ENCODE measurements around the gene TMEM273. TPM values are rescaled to one million over a fixed set of nuclear protein-coding genes. Genes with fewer than 3 reads are reported as not detected.

The TMEM273 gene
- total RNA-seq, 1 experiment from 2014 or later: not detected

- ChIA-PET RAD21 (ENCODE audit: low non-redundant PET in 1 of 2, low total read pairs in 2 of 2, uncharacterized antibody in 2 of 2, unreplicated experiment in 2 of 2) (no interaction called here), CTCF (no interaction called here), POLR2A (no interaction called here)
- Histone ChIP-seq H3K27ac (ENCODE audit: low read depth, low read length) (no peak overlapping the region), H3K4me2 (ENCODE audit: low read length) (no peak overlapping the region), H3K9ac (ENCODE audit: low read length) (no peak overlapping the region), H3K4me1 (ENCODE audit: control insufficient read depth in 1 of 2, insufficient read depth in 2 of 2, low read length in 2 of 2) (no peaks in the 10 kb centered on the region), H3K9me3 (ENCODE audit: control insufficient read depth in 1 of 2, insufficient read depth in 1 of 2, low read depth in 1 of 2, low read length in 2 of 2) (no peaks in the 10 kb centered on the region), H3K4me3 (replicated peaks in 1 of 2; ENCODE audit: low read depth in 1 of 2, low read length in 2 of 2) (no peak overlapping the region), H3K27me3 (ENCODE audit: insufficient read depth, low read length) (peaks cover 21% of the 10 kb centered on the region), H2AFZ (ENCODE audit: low read depth, low read length, poor library complexity, severe bottlenecking) (no peak overlapping the region), H3K9me2 (ENCODE audit: insufficient read depth) (no peaks in the 10 kb centered on the region), H3K79me2 (ENCODE audit: insufficient read depth, low read length) (no peaks in the 10 kb centered on the region), H3K36me3 (ENCODE audit: control insufficient read depth in 1 of 2, insufficient read depth in 2 of 2, low read length in 2 of 2) (no peaks in the 10 kb centered on the region), H4K20me1 (ENCODE audit: insufficient read depth) (no peaks in the 10 kb centered on the region)
- DNase-seq (ENCODE audit: low read depth, low spot score) (no peak), ATAC-seq (no peak)
- no TSS peak for BruUV-seq (replicated peaks)
- TF ChIP-seq EGR1 (IDR thresholded peaks at IDR 0.05; ENCODE audit: low read depth): no peak
- TF ChIP-seq ATF3 (IDR thresholded peaks at IDR 0.05): no peak
- no peak for TF ChIP-seq JUND (IDR thresholded peaks at IDR 0.05)
- TF ChIP-seq POLR2A (IDR thresholded peaks at IDR 0.05; ENCODE audit: borderline replicate concordance, extremely low read depth, insufficient read depth, insufficient read length): no peak
- intact Hi-C loops (cut with micrococcal nuclease): no loop called here
Measured at GRCh38 chr10:49194212-49194920, 6.2 kb upstream of the TMEM273 start.

GRCh38 chr10:49191349-49191748, 3.2 kb upstream of the TMEM273 start:
- H3K27ac ChIP-seq (ENCODE audit: low read depth, low read length): no peak overlapping the region
- CTCF ChIA-PET: no interaction called here

More at GRCh38 chr10:49191349-49191748, 3.2 kb upstream of the TMEM273 start:
- H2AFZ ChIP-seq (ENCODE audit: low read depth, low read length, poor library complexity, severe bottlenecking): no peak overlapping the region
- POLR2A ChIA-PET: no interaction called here
- no peaks in the 10 kb centered on the region for H3K79me2 ChIP-seq (ENCODE audit: insufficient read depth, low read length)
- H3K4me2 ChIP-seq (ENCODE audit: low read length): no peak overlapping the region
- intact Hi-C loops (cut with micrococcal nuclease): no loop called here
- BruUV-seq (replicated peaks): no TSS peak
- H3K27me3 ChIP-seq (ENCODE audit: insufficient read depth, low read length): peaks cover 10% of the 10 kb centered on the region; the same call in 1 of the 2 replicates
- RAD21 ChIA-PET (ENCODE audit: low non-redundant PET in 1 of 2, low total read pairs in 2 of 2, uncharacterized antibody in 2 of 2, unreplicated experiment in 2 of 2): no interaction called here
- no peak for ATAC-seq
- H3K36me3 ChIP-seq (ENCODE audit: control insufficient read depth in 1 of 2, insufficient read depth in 2 of 2, low read length in 2 of 2): no peaks in the 10 kb centered on the region
- no peak overlapping the region for H3K9ac ChIP-seq (ENCODE audit: low read length)
- no peaks in the 10 kb centered on the region for H3K9me3 ChIP-seq (ENCODE audit: control insufficient read depth in 1 of 2, insufficient read depth in 1 of 2, low read depth in 1 of 2, low read length in 2 of 2)
- DNase-seq (ENCODE audit: low read depth, low spot score): no peak
- no peaks in the 10 kb centered on the region for H3K9me2 ChIP-seq (ENCODE audit: insufficient read depth)
- H4K20me1 ChIP-seq (ENCODE audit: insufficient read depth): no peaks in the 10 kb centered on the region
- H3K4me3 ChIP-seq (replicated peaks in 1 of 2; ENCODE audit: low read depth in 1 of 2, low read length in 2 of 2): no peak overlapping the region
- TF ChIP-seq EZH2phosphoT487 (IDR thresholded peaks at IDR 0.05; ENCODE audit: borderline replicate concordance): no peak
- TF ChIP-seq EGR1 (IDR thresholded peaks at IDR 0.05; ENCODE audit: low read depth): no peak
- TF ChIP-seq SP1 (IDR thresholded peaks at IDR 0.05; ENCODE audit: low read depth): no peak
- TF ChIP-seq ZNF274 (IDR thresholded peaks at IDR 0.05; ENCODE audit: low read depth, low read length): no peak
- no peak for TF ChIP-seq CTCF (IDR thresholded peaks at IDR 0.05 in 2 of 3, conservative IDR thresholded peaks at IDR 0.05 in 1 of 3; ENCODE audit: borderline replicate concordance in 1 of 3, insufficient read depth in 1 of 3, low read depth in 2 of 3, low read length in 2 of 3)
- TF ChIP-seq REST (IDR thresholded peaks at IDR 0.05; ENCODE audit: low read depth): no peak
- no peak for TF ChIP-seq POLR2A (IDR thresholded peaks at IDR 0.05; ENCODE audit: borderline replicate concordance, extremely low read depth, insufficient read depth, insufficient read length)
- TF ChIP-seq CEBPB (IDR thresholded peaks at IDR 0.05; ENCODE audit: low read depth): no peak
- no peak for TF ChIP-seq CBX3 (IDR thresholded peaks at IDR 0.05; ENCODE audit: low read depth)
- H3K4me1 ChIP-seq (ENCODE audit: control insufficient read depth in 1 of 2, insufficient read depth in 2 of 2, low read length in 2 of 2): no peaks in the 10 kb centered on the region
